ENCODE measurements around the gene KCNK4. TPM values are rescaled to one million over a fixed set of nuclear protein-coding genes. Genes with fewer than 3 reads are reported as not detected.

KCNK4 gene
- total RNA-seq, 1 experiment from 2014 or later, result 0.28 TPM

DNA sequence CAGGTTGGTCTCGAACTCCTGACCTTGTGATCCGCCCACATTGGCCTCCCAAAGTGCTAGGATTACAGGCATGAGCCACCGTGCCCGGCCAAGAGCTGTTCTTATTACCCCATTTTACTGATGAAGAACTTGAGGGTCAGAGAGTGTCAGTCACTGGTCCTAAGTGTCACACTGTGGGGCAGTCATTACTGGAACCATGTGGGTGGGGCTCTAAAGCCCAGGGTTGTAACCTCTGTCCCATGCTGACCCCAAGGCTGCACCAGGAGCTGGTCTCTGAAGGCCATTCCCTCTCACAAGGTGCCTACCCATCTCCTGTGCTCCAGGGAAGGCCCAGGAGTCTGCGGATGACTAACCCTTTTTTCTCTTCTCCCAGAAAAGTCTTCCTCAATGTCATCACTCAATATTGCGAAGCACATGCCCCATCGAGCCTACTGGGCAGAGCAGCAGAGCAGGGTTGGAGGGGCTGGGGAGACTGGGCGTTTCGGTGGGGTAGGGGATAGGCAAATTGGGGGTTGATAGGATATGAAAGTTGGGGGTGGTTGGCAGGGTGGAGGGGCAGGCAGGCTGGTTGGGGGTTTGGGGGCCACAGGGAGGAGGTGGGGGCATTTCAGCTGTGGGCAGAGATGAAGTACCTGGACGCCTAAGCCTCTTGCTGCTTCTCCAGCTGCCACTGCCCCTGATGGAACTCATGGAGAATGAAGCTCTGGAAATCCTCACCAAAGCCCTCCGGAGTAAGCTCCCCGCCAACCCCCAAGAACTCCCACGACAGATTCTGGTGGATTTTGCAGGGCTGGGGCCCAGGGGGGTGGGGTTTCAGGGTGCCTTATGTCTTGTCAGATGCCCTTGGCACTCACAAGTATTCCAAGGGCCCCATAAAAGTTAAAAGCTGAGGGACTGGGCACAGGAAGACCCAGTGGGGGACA lies 12.3 kb downstream of the KCNK4 start:
- Mint-ChIP-seq H3K27me3 (ENCODE audit: low read depth) (peaks cover 53% of the 10 kb centered on the region), H3K4me3 (peak overlapping the region in 1 of 2 experiments; percentile 91; a peak in 1 of 5 replicates), H3K4me1 (peaks cover 21 to 22% of the 10 kb centered on the region in 2 experiments), H3K27ac (no peak overlapping the region), H3K9me3 (peaks cover 0 to under 1% of the 10 kb centered on the region in 2 experiments; a peak in 2 of 5 replicates), H3K36me3 (ENCODE audit: insufficient read depth in 1 of 3, low read depth in 3 of 3) (peaks cover 3 to 7% (median 6%) of the 10 kb centered on the region in 3 experiments; a peak in 5 of 7 replicates)
- Histone ChIP-seq H3K79me1 (ENCODE audit: insufficient read depth, low read depth, low read length, poor library complexity, severe bottlenecking) (peaks cover 5% of the 10 kb centered on the region), H2AK5ac (ENCODE audit: insufficient read length, low read length) (no peak overlapping the region), H2BK15ac (ENCODE audit: low read depth, low read length) (no peak overlapping the region), H3K23ac (ENCODE audit: insufficient read length, low read depth, low read length) (no peak overlapping the region), H3K79me2 (ENCODE audit: insufficient read depth, low read length) (peaks cover 3% of the 10 kb centered on the region; the same call in 1 of the 2 replicates), H3T11ph (ENCODE audit: low read length) (no peak overlapping the region), H3K14ac (ENCODE audit: insufficient read depth, low read length) (no peak overlapping the region), H3K27ac (ENCODE audit: insufficient read length, low read depth, low read length) (no peak overlapping the region), H3K23me2 (ENCODE audit: insufficient read length, low read depth, low read length, poor library complexity, severe bottlenecking) (peaks cover 22% of the 10 kb centered on the region), H3K4ac (ENCODE audit: low read depth, low read length) (no peak overlapping the region), H2BK120ac (ENCODE audit: low read depth, low read length, poor library complexity, severe bottlenecking) (no peak overlapping the region), H2BK12ac (ENCODE audit: insufficient read length, low read depth, low read length) (no peak overlapping the region), H2BK20ac (ENCODE audit: low read depth, low read length, poor library complexity, severe bottlenecking) (no peak overlapping the region), H3K56ac (ENCODE audit: insufficient read length, low read depth, low read length) (no peak overlapping the region), H3K9ac (ENCODE audit: extremely low read depth, insufficient read length, low read length) (no peak overlapping the region), H3K18ac (ENCODE audit: insufficient read length, low read depth, low read length) (no peak overlapping the region), H4K8ac (replicated peaks; ENCODE audit: insufficient read length, low read depth, low read length) (no peak overlapping the region), H2AFZ (ENCODE audit: low read length) (no peak overlapping the region), H3K9me3 (ENCODE audit: control insufficient read depth, low read depth, low read length) (no peaks in the 10 kb centered on the region), H3K4me1 (ENCODE audit: insufficient read depth, low read length) (peaks cover 2% of the 10 kb centered on the region; the same call in 1 of the 2 replicates), H4K5ac (ENCODE audit: insufficient read length, low read depth, low read length) (no peak overlapping the region), H3K4me2 (ENCODE audit: insufficient read depth, insufficient read length, low read length) (no peak overlapping the region), H4K20me1 (ENCODE audit: control insufficient read depth, insufficient read depth, insufficient read length) (no peaks in the 10 kb centered on the region), H3K27me3 (ENCODE audit: insufficient read depth, low read length) (peaks cover 23% of the 10 kb centered on the region), H2BK5ac (ENCODE audit: insufficient read length, low read length) (no peak overlapping the region), H4K91ac (ENCODE audit: insufficient read length, low read depth, low read length) (no peak overlapping the region)
- TF ChIP-seq, protein P1, sequence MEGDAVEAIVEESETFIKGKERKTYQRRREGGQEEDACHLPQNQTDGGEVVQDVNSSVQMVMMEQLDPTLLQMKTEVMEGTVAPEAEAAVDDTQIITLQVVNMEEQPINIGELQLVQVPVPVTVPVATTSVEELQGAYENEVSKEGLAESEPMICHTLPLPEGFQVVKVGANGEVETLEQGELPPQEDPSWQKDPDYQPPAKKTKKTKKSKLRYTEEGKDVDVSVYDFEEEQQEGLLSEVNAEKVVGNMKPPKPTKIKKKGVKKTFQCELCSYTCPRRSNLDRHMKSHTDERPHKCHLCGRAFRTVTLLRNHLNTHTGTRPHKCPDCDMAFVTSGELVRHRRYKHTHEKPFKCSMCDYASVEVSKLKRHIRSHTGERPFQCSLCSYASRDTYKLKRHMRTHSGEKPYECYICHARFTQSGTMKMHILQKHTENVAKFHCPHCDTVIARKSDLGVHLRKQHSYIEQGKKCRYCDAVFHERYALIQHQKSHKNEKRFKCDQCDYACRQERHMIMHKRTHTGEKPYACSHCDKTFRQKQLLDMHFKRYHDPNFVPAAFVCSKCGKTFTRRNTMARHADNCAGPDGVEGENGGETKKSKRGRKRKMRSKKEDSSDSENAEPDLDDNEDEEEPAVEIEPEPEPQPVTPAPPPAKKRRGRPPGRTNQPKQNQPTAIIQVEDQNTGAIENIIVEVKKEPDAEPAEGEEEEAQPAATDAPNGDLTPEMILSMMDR (conservative IDR thresholded peaks at IDR 0.05), result no peak
- WGBS (ENCODE audit: extremely low coverage, insufficient read length, low lambda C conversion rate), result no CpG with 5 or more reads among the region's 13 CpGs
- DNase-seq, result no peak

Measured in H9 (cell line).